OCI-LY3 (cell line): ENCODE data around the gene EPG5.

Experiments
- CTCF ChIP-seq: fragments of 200-600, 300-600 bp; sonication (generic); IDR thresholded peaks from 2 replicates; pipeline ENCODE4 v1.5.1; 2014; ENCODE audit warnings: antibody characterized with exemption, low read length, low read depth
- EZH2phosphoT487 ChIP-seq: fragments of 200-600 bp; shearing (Covaris generic); IDR thresholded peaks from 2 replicates; pipeline ENCODE4 v1.6.1; 2018; ENCODE audit warnings: antibody characterized with exemption, mixed run types, low read depth

GRCh38 chr18:45837283-45838070 is 129.7 kb downstream of the EPG5 start:
- no peak for TF ChIP-seq EZH2phosphoT487
- no peak for TF ChIP-seq CTCF
